Measurements from ENCODE around the gene SMARCA5. TPM values are rescaled to one million over a fixed set of nuclear protein-coding genes. Genes with fewer than 3 reads are reported as not detected.

The SMARCA5 gene, protein sequence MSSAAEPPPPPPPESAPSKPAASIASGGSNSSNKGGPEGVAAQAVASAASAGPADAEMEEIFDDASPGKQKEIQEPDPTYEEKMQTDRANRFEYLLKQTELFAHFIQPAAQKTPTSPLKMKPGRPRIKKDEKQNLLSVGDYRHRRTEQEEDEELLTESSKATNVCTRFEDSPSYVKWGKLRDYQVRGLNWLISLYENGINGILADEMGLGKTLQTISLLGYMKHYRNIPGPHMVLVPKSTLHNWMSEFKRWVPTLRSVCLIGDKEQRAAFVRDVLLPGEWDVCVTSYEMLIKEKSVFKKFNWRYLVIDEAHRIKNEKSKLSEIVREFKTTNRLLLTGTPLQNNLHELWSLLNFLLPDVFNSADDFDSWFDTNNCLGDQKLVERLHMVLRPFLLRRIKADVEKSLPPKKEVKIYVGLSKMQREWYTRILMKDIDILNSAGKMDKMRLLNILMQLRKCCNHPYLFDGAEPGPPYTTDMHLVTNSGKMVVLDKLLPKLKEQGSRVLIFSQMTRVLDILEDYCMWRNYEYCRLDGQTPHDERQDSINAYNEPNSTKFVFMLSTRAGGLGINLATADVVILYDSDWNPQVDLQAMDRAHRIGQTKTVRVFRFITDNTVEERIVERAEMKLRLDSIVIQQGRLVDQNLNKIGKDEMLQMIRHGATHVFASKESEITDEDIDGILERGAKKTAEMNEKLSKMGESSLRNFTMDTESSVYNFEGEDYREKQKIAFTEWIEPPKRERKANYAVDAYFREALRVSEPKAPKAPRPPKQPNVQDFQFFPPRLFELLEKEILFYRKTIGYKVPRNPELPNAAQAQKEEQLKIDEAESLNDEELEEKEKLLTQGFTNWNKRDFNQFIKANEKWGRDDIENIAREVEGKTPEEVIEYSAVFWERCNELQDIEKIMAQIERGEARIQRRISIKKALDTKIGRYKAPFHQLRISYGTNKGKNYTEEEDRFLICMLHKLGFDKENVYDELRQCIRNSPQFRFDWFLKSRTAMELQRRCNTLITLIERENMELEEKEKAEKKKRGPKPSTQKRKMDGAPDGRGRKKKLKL
- 24.7 and 33.3 TPM in 2 replicates for total RNA-seq (2014; rRNA removed; shearing (Covaris generic))

GRCh38 chr4:143513314-143514168 is at the start of gene SMARCA5:
SMARCA5 (plus strand) TSS chr4:143513702; CDS start chr4:143513925, 223 bp downstream.

Other genes starting within 250 kb of the SMARCA5 start
- 2.7 and 2.8 TPM in 2 replicates for gene GAB1, start 176.8 kb upstream of the SMARCA5 start, total RNA-seq (2014; rRNA removed; shearing (Covaris generic))
- gene FREM3, start 187.0 kb downstream of the SMARCA5 start, total RNA-seq (2014; rRNA removed; shearing (Covaris generic)), result not detected in 2 replicates

Measured in A375 (cell line).